Measurements from ENCODE around the gene FCMR.
A peak's percentile ranks its signal among the peaks of the same experiment; 100 is the strongest.

FCMR gene

GRCh38 chr1:206899717-206900116 lies 22.0 kb downstream of the FCMR start:
- DNase-seq (ENCODE audit: low read depth): no peak

GRCh38 chr1:206898915-206899431 lies 22.8 kb downstream of the FCMR start:
- DNase-seq (ENCODE audit: low read depth): no peak

- peak; percentile 48 for DNase-seq (ENCODE audit: low read depth)
Observed at GRCh38 chr1:206898089-206898914, 23.4 kb downstream of the FCMR start.

- DNase-seq (ENCODE audit: low read depth): no peak
Observed at GRCh38 chr1:206897175-206897574, 24.6 kb downstream of the FCMR start, which contains the start of gene IL24. TSS of gene IL24 (plus strand) at chr1:206897443. CDS start at chr1:206897833, 390 bp downstream.

- no peak for DNase-seq (ENCODE audit: low read depth)
Observed at GRCh38 chr1:206896261-206896660, 25.5 kb downstream of the FCMR start.

GRCh38 chr1:206895837-206896242 lies 25.9 kb downstream of the FCMR start:
- no peak for DNase-seq (ENCODE audit: low read depth)

- DNase-seq (ENCODE audit: low read depth): no peak
Observed at GRCh38 chr1:206895325-206895724, 26.4 kb downstream of the FCMR start.

- DNase-seq (ENCODE audit: low read depth): no peak
Observed at GRCh38 chr1:206893380-206893779, 28.4 kb downstream of the FCMR start.

- no peak for DNase-seq (ENCODE audit: low read depth)
Observed at GRCh38 chr1:206892351-206892984, 29.3 kb downstream of the FCMR start.

GRCh38 chr1:206891412-206891811 lies 30.3 kb downstream of the FCMR start:
- DNase-seq (ENCODE audit: low read depth): no peak

GRCh38 chr1:206890125-206891060 lies 31.3 kb downstream of the FCMR start:
- peak; percentile 82 for DNase-seq (ENCODE audit: low read depth)

GRCh38 chr1:206887701-206888100 lies 34.0 kb downstream of the FCMR start:
- no peak for DNase-seq (ENCODE audit: low read depth)

- no peak for DNase-seq (ENCODE audit: low read depth)
Observed at GRCh38 chr1:206886831-206887230, 34.9 kb downstream of the FCMR start.

GRCh38 chr1:206885341-206886060 lies 36.2 kb downstream of the FCMR start:
- DNase-seq (ENCODE audit: low read depth): no peak

GRCh38 chr1:206883876-206884275 lies 37.9 kb downstream of the FCMR start:
- DNase-seq (ENCODE audit: low read depth): no peak

GRCh38 chr1:206883160-206883559 lies 38.6 kb downstream of the FCMR start:
- no peak for DNase-seq (ENCODE audit: low read depth)

- no peak for DNase-seq (ENCODE audit: low read depth)
Observed at GRCh38 chr1:206882555-206882954, 39.2 kb downstream of the FCMR start.

- no peak for DNase-seq (ENCODE audit: low read depth)
Observed at GRCh38 chr1:206880314-206880713, 41.4 kb downstream of the FCMR start.

GRCh38 chr1:206878456-206878855 lies 43.3 kb downstream of the FCMR start:
- no peak for DNase-seq (ENCODE audit: low read depth)

GRCh38 chr1:206875752-206876377 lies 45.9 kb downstream of the FCMR start:
- DNase-seq (ENCODE audit: low read depth): no peak

- DNase-seq (ENCODE audit: low read depth): no peak
Observed at GRCh38 chr1:206873603-206874188, 48.0 kb downstream of the FCMR start.

Data from HS-5 (cell line).